Endothelial cell (in vitro differentiated cells): ENCODE measurements around the gene UBXN7. TPM values are rescaled to one million over a fixed set of nuclear protein-coding genes. Genes with fewer than 3 reads are reported as not detected.
"Not testable (repeated sequence)": the region's sequence is repeated elsewhere in the genome, so short reads cannot be mapped to it uniquely, and the experiment has no call there.

Source experiments
- DNase-seq: peaks from one replicate; pipeline ENCODE4 v3.0.0; 2021; ENCODE audit warnings: low spot score
- H3K27ac Mint-ChIP-seq: one replicate; pipeline ENCODE4 v1.8.0; 2021; ENCODE audit warnings: mixed read lengths, inconsistent platforms; ENCODE audit not compliant: unreplicated experiment
- H3K27me3 Mint-ChIP-seq: one replicate; pipeline ENCODE4 v1.8.0; 2021; ENCODE audit warnings: mild to moderate bottlenecking, moderate library complexity, mixed read lengths, inconsistent platforms; ENCODE audit not compliant: unreplicated experiment
- H3K36me3 Mint-ChIP-seq: one replicate; pipeline ENCODE4 v1.8.0; 2021; ENCODE audit warnings: mild to moderate bottlenecking, low read depth, mixed read lengths, inconsistent platforms; ENCODE audit not compliant: unreplicated experiment
- H3K4me1 Mint-ChIP-seq: one replicate; pipeline ENCODE4 v1.8.0; 2021; ENCODE audit warnings: mild to moderate bottlenecking, mixed read lengths, inconsistent platforms; ENCODE audit not compliant: unreplicated experiment
- H3K4me3 Mint-ChIP-seq: one replicate; pipeline ENCODE4 v1.8.0; 2021; ENCODE audit warnings: mild to moderate bottlenecking, mixed read lengths, inconsistent platforms; ENCODE audit not compliant: unreplicated experiment
- H3K9me3 Mint-ChIP-seq: one replicate; pipeline ENCODE4 v1.8.0; 2021; ENCODE audit warnings: mixed read lengths, inconsistent platforms; ENCODE audit not compliant: unreplicated experiment
- total RNA-seq: library from RNA; stranded (reverse); fragmentation: NEBNext Ultra II Directional; extraction: Animal tissue kit (Norgen Biotek cat#: 25700); gene quantifications from one replicate; pipeline ENCODE4 v1.2.1, GENCODE V29; 2021; ENCODE audit not compliant: unreplicated experiment
- TF ChIP-seq, protein P1 (sequence below): fragments of 200-600 bp; sonication (generic); IDR thresholded peaks from one replicate; pipeline ENCODE4 v1.5.0; 2021; ENCODE audit warnings: antibody characterized with exemption; ENCODE audit not compliant: unreplicated experiment

Gene UBXN7
- total RNA-seq, 1 donor from 2014 or later = 71.7 TPM

DNA sequence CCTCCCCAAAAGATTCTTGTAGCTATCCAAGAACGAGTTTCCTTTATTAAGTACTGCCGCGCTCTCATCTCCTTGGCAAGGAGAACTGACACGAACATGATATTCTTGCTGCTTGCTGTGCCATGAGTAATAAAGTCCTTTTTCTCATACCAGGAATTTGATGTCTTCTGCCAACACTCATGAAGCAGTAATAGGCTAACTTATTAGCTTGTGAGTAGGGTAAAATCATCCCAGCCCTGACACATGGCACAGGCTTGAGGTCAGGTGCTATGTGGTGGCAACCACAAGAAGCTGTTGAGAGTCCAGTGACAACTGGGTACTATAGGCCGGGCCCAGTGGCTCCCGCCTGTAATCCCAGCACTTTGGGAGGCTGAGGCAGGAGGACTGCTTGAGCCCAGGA lies 22.7 kb upstream of the UBXN7 start:
- Mint-ChIP-seq H3K27ac (no peak overlapping the region), H3K9me3 (no peaks in the 10 kb centered on the region), H3K27me3 (peaks cover under 1% of the 10 kb centered on the region), H3K4me1 (no peaks in the 10 kb centered on the region), H3K36me3 (no peaks in the 10 kb centered on the region), H3K4me3 (no peak overlapping the region)
- DNase-seq = no peak
- TF ChIP-seq, protein P1, sequence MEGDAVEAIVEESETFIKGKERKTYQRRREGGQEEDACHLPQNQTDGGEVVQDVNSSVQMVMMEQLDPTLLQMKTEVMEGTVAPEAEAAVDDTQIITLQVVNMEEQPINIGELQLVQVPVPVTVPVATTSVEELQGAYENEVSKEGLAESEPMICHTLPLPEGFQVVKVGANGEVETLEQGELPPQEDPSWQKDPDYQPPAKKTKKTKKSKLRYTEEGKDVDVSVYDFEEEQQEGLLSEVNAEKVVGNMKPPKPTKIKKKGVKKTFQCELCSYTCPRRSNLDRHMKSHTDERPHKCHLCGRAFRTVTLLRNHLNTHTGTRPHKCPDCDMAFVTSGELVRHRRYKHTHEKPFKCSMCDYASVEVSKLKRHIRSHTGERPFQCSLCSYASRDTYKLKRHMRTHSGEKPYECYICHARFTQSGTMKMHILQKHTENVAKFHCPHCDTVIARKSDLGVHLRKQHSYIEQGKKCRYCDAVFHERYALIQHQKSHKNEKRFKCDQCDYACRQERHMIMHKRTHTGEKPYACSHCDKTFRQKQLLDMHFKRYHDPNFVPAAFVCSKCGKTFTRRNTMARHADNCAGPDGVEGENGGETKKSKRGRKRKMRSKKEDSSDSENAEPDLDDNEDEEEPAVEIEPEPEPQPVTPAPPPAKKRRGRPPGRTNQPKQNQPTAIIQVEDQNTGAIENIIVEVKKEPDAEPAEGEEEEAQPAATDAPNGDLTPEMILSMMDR = no peak

DNA sequence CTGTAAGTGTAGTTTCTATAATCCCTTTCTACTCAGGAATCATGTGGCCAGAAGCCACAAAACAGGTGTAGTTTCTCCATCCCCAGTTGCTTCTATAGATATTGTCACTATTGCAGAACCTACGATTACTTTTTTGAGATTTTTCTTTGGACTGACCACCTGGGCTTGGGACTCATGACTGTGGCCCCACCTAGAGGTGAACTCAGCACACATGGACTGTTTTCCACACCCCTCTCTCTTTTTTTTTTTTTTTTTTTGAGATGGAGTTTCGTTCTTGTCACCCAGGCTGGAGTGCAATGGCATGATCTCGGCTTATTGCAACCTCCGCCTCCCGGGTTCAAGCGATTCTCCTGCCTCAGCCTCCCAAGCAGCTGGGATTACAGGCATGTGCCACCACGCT lies 13.2 kb upstream of the UBXN7 start:
- not testable (repeated sequence) for H3K9me3 Mint-ChIP-seq, H3K36me3 Mint-ChIP-seq, H3K4me3 Mint-ChIP-seq, H3K4me1 Mint-ChIP-seq, H3K27ac Mint-ChIP-seq, DNase-seq, H3K27me3 Mint-ChIP-seq

DNA sequence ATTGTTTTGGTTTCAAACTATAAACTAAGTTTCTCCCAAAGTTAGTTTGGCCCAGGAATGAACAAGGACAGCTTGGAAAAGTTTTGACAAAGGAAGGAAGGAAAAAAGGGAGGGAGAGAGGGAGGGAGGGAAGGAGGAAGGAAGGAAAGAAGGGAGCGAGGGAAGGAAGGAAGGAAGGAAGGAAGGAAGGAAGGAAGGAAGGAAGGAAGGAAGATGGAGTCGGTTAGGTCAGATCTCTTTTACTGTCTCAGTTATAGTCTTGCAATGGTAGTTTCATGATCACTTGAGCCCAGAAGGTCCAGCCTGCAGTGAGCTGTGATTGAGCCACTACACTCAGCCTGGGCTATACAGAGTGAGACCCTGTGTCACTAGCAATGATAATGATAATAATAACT lies 12.3 kb upstream of the UBXN7 start:
- Mint-ChIP-seq H3K4me1 (no peaks in the 10 kb centered on the region), H3K27me3 (no peaks in the 10 kb centered on the region), H3K27ac (no peak overlapping the region), H3K4me3 (no peak overlapping the region), H3K9me3 (no peaks in the 10 kb centered on the region), H3K36me3 (no peaks in the 10 kb centered on the region)
- no peak for DNase-seq
- TF ChIP-seq, protein P1 = no peak

DNA sequence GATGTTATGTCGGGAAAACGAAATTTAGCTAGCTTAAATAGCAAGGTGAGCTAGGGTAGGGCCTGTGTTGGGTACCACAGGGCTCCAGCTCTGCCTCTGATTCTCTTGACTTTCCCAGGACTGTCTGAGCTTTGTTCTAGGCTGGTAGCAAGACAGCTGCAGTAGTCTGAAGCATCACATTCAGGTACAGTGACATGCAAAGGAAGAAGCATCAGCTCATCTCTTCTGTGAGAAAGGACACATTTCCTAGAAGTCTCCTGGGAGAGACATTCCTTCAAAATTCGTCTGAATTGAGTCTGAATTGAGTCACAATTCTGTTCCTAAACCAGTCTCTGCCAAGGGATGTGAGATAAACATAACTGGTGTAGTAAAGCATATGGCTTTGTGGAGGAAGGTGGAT lies 8.5 kb upstream of the UBXN7 start:
- Mint-ChIP-seq H3K4me3 (no peak overlapping the region), H3K27ac (no peak overlapping the region), H3K9me3 (no peaks in the 10 kb centered on the region), H3K36me3 (no peaks in the 10 kb centered on the region), H3K4me1 (no peaks in the 10 kb centered on the region), H3K27me3 (no peaks in the 10 kb centered on the region)
- no peak for DNase-seq
- TF ChIP-seq, protein P1 = no peak

DNA sequence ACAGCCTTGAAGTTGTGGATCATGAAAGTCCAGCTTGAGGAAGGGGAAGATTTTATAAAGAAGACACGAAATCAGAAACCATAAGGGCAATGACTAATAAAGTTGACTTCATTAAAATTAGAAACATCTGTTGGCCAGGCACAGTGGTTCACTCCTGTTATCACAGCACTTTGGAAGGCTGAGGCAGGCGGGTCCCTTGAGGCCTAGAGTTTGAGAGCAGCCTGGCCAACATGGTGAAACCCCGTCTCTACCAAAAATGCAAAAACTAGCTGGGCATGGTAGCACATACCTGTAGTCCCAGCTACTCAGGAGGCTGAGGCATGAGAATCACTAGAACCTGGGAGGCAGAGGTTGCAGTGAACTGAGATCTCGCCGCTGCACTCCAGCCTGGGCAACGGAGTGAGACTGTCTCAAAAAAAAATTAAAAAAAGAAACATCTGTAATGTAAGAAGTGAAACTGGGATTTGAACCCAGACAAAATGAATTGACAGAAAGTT lies 7.9 kb upstream of the UBXN7 start:
- H3K9me3 Mint-ChIP-seq = no peaks in the 10 kb centered on the region
- no peak for DNase-seq
- no peak overlapping the region for H3K4me3 Mint-ChIP-seq
- TF ChIP-seq, protein P1 = no peak
- H3K27ac Mint-ChIP-seq = no peak overlapping the region
- no peaks in the 10 kb centered on the region for H3K4me1 Mint-ChIP-seq
- no peaks in the 10 kb centered on the region for H3K36me3 Mint-ChIP-seq
- no peaks in the 10 kb centered on the region for H3K27me3 Mint-ChIP-seq
